GM12864 (cell line): ENCODE measurements around the gene CCDC170.

Source experiments
- DNase-seq: peaks from one replicate; pipeline ENCODE4 v3.0.0-alpha.2; 2011; ENCODE audit warnings: low read depth
- H3K4me3 ChIP-seq: 2 replicates; pipeline ENCODE4 v1.5.1; 2011; ENCODE audit warnings: mild to moderate bottlenecking, low read depth, low read length, control low read depth
- CTCF ChIP-seq: IDR thresholded peaks from 2 replicates; pipeline ENCODE4 v1.5.1; 2011; ENCODE audit warnings: low read depth, mild to moderate bottlenecking, moderate library complexity, low read length, control low read depth, inconsistent platforms; ENCODE audit errors: missing control alignments

Gene CCDC170

GRCh38 chr6:151481786-151482185, 12.0 kb upstream of the CCDC170 start:
- no peak for TF ChIP-seq CTCF
- DNase-seq = no peak
- H3K4me3 ChIP-seq = no peak overlapping the region

GRCh38 chr6:151482290-151482689, 11.5 kb upstream of the CCDC170 start:
- no peak for TF ChIP-seq CTCF
- H3K4me3 ChIP-seq = no peak overlapping the region
- peak; percentile 15 for DNase-seq

GRCh38 chr6:151483994-151484393, 9.8 kb upstream of the CCDC170 start:
- H3K4me3 ChIP-seq = no peak overlapping the region
- no peak for TF ChIP-seq CTCF
- no peak for DNase-seq

GRCh38 chr6:151488226-151488625, 5.6 kb upstream of the CCDC170 start:
- TF ChIP-seq CTCF = no peak
- no peak for DNase-seq
- H3K4me3 ChIP-seq = no peak overlapping the region

- no peak for TF ChIP-seq CTCF
These were observed 2.8 kb upstream of the CCDC170 start for GRCh38 chr6:151490996-151491395.

GRCh38 chr6:151493161-151493803, 535 bp upstream of the CCDC170 start:
- peak overlapping the region; percentile 54 for H3K4me3 ChIP-seq
- DNase-seq = no peak
- TF ChIP-seq CTCF = no peak

More at GRCh38 chr6:151490996-151491395, 2.8 kb upstream of the CCDC170 start:
- no peak for DNase-seq
- H3K4me3 ChIP-seq = no peak overlapping the region
